ENCODE data around the gene GYS1. TPM values are rescaled to one million over a fixed set of nuclear protein-coding genes. Genes with fewer than 3 reads are reported as not detected.

The GYS1 gene
- total RNA-seq, 4 donors from 2014 or later: 16.4 to 33.3 (median 20.5) TPM

DNA sequence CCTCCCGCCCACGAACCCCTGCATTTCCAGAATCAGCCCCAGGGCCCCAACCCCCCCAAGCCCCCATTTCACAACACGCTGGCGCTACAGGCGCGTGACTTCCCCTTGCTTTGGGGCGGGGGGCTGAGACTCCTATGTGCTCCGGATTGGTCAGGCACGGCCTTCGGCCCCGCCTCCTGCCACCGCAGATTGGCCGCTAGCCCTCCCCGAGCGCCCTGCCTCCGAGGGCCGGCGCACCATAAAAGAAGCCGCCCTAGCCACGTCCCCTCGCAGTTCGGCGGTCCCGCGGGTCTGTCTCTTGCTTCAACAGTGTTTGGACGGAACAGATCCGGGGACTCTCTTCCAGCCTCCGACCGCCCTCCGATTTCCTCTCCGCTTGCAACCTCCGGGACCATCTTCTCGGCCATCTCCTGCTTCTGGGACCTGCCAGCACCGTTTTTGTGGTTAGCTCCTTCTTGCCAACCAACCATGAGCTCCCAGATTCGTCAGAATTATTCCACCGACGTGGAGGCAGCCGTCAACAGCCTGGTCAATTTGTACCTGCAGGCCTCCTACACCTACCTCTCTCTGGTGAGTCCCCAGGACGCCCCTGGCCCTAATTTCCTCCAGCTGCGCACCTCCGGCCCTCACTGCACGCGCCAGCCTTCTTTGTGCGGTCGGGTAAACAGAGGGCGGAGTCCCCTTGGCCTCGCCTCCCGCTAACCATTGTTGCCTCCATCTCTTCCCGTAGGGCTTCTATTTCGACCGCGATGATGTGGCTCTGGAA lies 27.9 kb downstream of the GYS1 start, which contains the start of gene FTL:
Gene FTL (plus strand): TSS at position 270 of the 766 bp plus-strand sequence. CDS start 199 bp downstream, at position 469.
- intact Hi-C loops (cut with DNase I; ENCODE audit: low total_unique reads): no loop called here
- peak within 1 kb of the TSS; percentile 80 for H3K4me3 ChIP-seq (ENCODE audit: low read depth, poor library complexity, severe bottlenecking)
- WGBS, 2 donors: 0 to 1% methylated on average over 48 to 51 of the region's 52 CpGs
- peak; percentile 96 to 100 for DNase-seq (ENCODE audit: low spot score in 2 of 2)
- TF ChIP-seq, protein P1, sequence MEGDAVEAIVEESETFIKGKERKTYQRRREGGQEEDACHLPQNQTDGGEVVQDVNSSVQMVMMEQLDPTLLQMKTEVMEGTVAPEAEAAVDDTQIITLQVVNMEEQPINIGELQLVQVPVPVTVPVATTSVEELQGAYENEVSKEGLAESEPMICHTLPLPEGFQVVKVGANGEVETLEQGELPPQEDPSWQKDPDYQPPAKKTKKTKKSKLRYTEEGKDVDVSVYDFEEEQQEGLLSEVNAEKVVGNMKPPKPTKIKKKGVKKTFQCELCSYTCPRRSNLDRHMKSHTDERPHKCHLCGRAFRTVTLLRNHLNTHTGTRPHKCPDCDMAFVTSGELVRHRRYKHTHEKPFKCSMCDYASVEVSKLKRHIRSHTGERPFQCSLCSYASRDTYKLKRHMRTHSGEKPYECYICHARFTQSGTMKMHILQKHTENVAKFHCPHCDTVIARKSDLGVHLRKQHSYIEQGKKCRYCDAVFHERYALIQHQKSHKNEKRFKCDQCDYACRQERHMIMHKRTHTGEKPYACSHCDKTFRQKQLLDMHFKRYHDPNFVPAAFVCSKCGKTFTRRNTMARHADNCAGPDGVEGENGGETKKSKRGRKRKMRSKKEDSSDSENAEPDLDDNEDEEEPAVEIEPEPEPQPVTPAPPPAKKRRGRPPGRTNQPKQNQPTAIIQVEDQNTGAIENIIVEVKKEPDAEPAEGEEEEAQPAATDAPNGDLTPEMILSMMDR (IDR thresholded peaks at IDR 0.05): no peak
- TF ChIP-seq POLR2A (IDR thresholded peaks at IDR 0.05): peak in 1 of 2 donors; percentile 99

DNA sequence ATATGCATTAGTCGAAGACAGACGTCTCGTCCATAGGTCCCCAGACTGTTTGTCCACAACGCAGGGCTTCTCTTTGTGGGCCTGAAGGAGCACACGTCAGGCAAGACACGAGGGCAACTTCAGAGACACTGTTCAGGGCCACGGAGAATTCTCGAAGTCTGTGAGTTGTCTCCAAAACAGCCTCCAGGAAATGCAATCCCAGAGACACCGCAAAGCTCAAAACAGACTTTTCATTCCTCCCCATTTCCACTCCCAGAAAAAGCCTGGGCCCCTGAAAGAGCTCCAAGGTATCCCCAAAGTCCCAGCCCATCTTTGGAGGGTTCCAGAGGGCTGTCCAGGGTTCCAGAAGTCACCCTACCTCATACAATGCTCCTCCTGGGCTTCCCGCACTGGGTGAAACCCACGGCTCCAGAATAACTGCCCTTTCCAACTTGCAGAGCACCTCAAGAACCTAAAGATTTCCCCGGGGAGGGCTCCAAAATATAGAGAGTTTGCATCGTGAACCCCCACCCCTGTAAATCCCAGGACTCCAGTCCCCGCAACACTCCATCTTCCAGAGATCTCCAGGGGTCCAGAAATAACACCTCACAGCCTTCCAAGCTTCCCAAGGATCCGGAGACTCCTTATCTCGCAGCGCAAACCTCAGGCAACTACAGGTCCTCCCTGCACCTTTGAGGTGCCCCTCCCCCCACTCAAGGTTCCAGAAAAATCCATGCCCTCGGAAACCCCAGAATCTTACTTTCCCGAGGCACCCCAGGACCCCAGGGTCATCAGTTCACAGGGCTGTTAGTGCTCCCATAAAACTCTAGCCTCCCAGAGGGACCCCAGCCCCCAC lies 28.7 kb downstream of the GYS1 start:
- no peak for DNase-seq (ENCODE audit: low spot score in 2 of 2)
- 13 to 17% methylated on average over 19 of the region's 19 CpGs for WGBS, 2 donors
- peak overlapping the region; percentile 5 for H3K4me3 ChIP-seq (ENCODE audit: low read depth, poor library complexity, severe bottlenecking)
- intact Hi-C loops (cut with DNase I; ENCODE audit: low total_unique reads): no loop called here
- no peak for TF ChIP-seq POLR2A (IDR thresholded peaks at IDR 0.05)
- TF ChIP-seq, protein P1 (IDR thresholded peaks at IDR 0.05): no peak

DNA sequence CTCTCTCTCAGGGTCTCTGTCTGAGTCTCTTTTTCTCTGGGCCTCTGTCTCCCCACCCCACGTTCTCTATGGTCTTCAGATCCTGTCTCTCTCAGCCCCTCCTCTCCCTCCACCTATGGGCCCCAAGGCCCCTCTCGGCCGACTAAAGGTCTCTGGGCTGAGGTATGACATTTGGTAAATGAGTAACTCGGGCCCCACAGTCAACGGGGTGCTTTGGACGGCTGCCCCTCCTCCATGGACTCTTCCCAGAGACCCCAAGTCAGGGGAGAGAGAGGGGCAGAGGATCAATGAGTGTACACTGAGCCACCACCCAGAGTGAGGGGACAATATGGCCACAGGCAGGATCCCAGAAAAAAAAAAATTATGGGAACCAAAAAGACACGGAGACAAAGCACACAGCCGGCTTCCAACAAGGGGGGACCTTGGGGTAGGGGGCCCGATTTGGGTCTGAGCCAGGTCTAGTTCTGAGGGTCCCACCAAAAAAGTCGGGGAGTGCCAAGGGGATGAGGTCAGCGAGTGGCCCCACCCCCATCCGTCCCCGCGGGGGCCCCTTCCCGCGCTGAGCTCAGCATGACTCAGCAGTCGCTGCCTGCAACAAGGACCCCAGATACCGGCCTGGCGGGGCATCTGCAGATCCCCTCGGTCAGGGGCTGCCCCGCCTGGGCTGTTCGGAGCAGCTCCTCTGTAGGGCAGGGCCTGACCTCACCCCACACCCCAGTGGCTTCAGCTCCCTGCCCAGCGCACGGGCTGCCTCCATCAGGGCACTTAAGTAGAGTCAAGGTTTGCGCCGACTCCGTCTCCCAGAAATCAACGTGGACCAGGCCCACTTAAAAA lies 29.5 kb downstream of the GYS1 start:
- 10 to 11% methylated on average over 19 to 28 of the region's 28 CpGs for WGBS, 2 donors
- H3K4me3 ChIP-seq (ENCODE audit: low read depth, poor library complexity, severe bottlenecking): peak overlapping the region; percentile 5
- intact Hi-C loops (cut with DNase I; ENCODE audit: low total_unique reads): no loop called here
- TF ChIP-seq, protein P1 (IDR thresholded peaks at IDR 0.05): no peak
- TF ChIP-seq POLR2A (IDR thresholded peaks at IDR 0.05): no peak
- peak; percentile 71 to 97 for DNase-seq (ENCODE audit: low spot score in 2 of 2)

DNA sequence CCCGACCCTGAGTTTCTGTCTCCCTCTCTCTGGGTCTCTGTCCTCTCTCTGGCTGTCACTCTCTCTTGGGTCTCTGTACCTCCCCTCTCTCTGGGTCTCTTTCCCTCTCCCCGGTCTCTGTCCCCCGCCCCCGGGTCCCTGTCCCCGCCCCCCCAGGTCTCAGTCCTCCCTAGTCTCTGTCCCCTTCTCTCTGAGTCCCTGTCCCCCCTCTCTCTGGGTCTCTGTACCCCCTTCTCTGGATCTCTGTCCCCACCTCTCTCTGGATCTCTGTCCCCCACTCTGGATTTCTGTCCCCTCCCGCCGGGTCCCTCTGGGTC lies 30.3 kb downstream of the GYS1 start:
- no peak for TF ChIP-seq POLR2A (IDR thresholded peaks at IDR 0.05)
- TF ChIP-seq, protein P1 (IDR thresholded peaks at IDR 0.05): no peak
- no peak overlapping the region for H3K4me3 ChIP-seq (ENCODE audit: low read depth, poor library complexity, severe bottlenecking)
- WGBS, 2 donors: 64 to 65% methylated on average over 5 to 7 of the region's 7 CpGs
- DNase-seq (ENCODE audit: low spot score in 2 of 2): no peak
- intact Hi-C loops (cut with DNase I; ENCODE audit: low total_unique reads): no loop called here

DNA sequence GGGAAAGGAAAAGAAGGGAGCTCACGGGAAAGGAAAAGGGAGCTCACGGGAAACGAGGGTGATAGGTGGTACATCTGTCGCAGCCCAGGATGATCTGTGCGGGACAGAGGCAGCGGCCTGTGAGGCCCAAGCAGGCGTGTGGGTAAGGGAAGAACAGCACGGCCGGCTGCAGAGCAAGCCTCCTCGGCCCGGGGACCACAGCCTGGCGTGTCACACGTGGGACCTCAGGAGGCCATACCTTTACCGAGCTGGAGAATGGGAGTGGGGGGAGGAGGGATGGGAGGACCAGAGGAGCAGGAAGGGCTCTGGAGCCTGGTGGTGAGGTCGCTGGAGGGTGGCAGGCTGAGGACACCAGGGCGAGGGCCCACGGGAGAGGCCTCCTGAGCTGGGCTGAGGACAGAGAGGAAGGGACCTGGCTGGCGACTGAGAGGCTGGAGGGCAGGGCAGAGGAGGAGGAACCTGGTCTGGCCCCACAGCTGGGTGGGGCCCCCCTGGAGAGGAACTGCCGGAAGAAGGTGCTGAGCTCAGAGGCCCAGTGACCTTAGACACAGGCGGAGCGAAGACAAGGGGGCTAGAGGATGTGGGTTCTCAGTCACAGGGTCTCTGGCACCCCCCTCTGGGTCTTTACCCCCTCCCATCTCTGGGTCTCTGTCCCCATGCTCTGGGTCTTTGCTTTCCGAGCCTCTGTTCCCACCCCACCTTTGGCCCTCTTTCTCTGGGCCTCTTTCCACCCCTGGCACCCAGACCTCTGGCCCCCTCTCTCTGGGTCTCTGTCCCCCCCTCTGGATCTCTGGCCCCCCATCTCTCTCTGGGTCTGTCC lies 30.9 kb downstream of the GYS1 start:
- 59 to 69% methylated on average over 22 of the region's 22 CpGs for WGBS, 2 donors
- H3K4me3 ChIP-seq (ENCODE audit: low read depth, poor library complexity, severe bottlenecking): no peak overlapping the region
- intact Hi-C loops (cut with DNase I; ENCODE audit: low total_unique reads): no loop called here
- DNase-seq (ENCODE audit: low spot score in 2 of 2): peak; percentile 64 to 92
- TF ChIP-seq POLR2A (IDR thresholded peaks at IDR 0.05): no peak
- TF ChIP-seq, protein P1 (IDR thresholded peaks at IDR 0.05): no peak

All from lower leg skin (tissue), 4 donors.